H1 (cell line): ENCODE results near the gene UBD. TPM values are rescaled to one million over a fixed set of nuclear protein-coding genes. Genes with fewer than 3 reads are reported as not detected.

Experiments used
- CTCF ChIA-PET: fragments of 300-600 bp; sonication (Branson Sonifier 250); formaldehyde crosslinking; loops from one replicate; lab custom pipeline; 2021; ENCODE audit not compliant: partially characterized antibody; lab: Charles Lee
- POLR2A ChIA-PET: fragments of 300-600 bp; sonication (Branson Sonifier 250); formaldehyde crosslinking; loops from one replicate; lab custom pipeline; 2021; ENCODE audit warnings: inconsistent platforms; ENCODE audit not compliant: partially characterized antibody; lab: Charles Lee
- DNase-seq, 2 experiments: peaks; one replicate each; pipeline versions ENCODE4 v3.0.0 to v3.0.0-alpha.2; 2010 to 2022; ENCODE audit warnings: low spot score in 2 of 2, low read depth in 1 of 2, mixed read lengths in 1 of 2
- FAIRE-seq: peaks from 2 replicates; lab custom pipeline; 2011; peaks lifted over from hg19 to GRCh38; lab: Jason Lieb, UNC
- H2AFZ ChIP-seq: 2 replicates; pipeline ENCODE4 v1.8.1; 2012; ENCODE audit warnings: low read length, inconsistent platforms
- H2AK5ac ChIP-seq: 2 replicates; pipeline ENCODE4 v1.6.1; 2013; ENCODE audit warnings: low read depth, low read length
- H2BK120ac ChIP-seq: replicated peaks from 2 replicates; pipeline ENCODE3; 2013; ENCODE audit warnings: low read depth, low read length, inconsistent platforms
- H2BK12ac ChIP-seq: 2 replicates; pipeline ENCODE4 v1.6.1; 2013; ENCODE audit warnings: low read depth, low read length
- H2BK15ac ChIP-seq: 2 replicates; pipeline ENCODE4 v1.6.1; 2013; ENCODE audit warnings: low read length
- H2BK20ac ChIP-seq: 2 replicates; pipeline ENCODE4 v1.6.1; 2013; ENCODE audit warnings: low read length
- H2BK5ac ChIP-seq: 2 replicates; pipeline ENCODE4 v1.6.1; 2013; ENCODE audit warnings: low read depth, low read length
- H3K14ac ChIP-seq: 2 replicates; pipeline ENCODE4 v1.6.1; 2013; ENCODE audit warnings: inconsistent platforms; ENCODE audit not compliant: insufficient read length
- H3K18ac ChIP-seq: 2 replicates; pipeline ENCODE4 v1.6.1; 2013; ENCODE audit warnings: low read length; ENCODE audit errors: extremely low read depth
- H3K23ac ChIP-seq: 2 replicates; pipeline ENCODE4 v1.6.1; 2013; ENCODE audit warnings: inconsistent platforms; ENCODE audit not compliant: insufficient read length
- H3K23me2 ChIP-seq: 2 replicates; pipeline ENCODE4 v1.6.1; 2013; ENCODE audit warnings: low read depth, low read length
- H3K27ac ChIP-seq: 2 replicates; pipeline ENCODE4 v1.6.1; 2011; ENCODE audit warnings: low read depth, low read length, inconsistent platforms
- H3K27me3 ChIP-seq, 4 experiments: replicated peaks in 1 of 4; 1 replicate in 1 of 4; 2 replicates in 3 of 4; pipeline versions ENCODE4 v1.6.1 to v1.8.1; 2011 to 2013; ENCODE audit warnings: low read length in 3 of 4, mild to moderate bottlenecking in 3 of 4, inconsistent platforms in 2 of 4, mixed read lengths in 2 of 4, moderate library complexity in 1 of 4; ENCODE audit not compliant: control insufficient read depth in 3 of 4, insufficient read depth in 3 of 4; ENCODE audit errors: extremely low read depth in 1 of 4
- H3K36me3 ChIP-seq, 4 experiments: 2 replicates each; pipeline versions ENCODE4 v1.6.1 to v1.8.1; 2011 to 2013; ENCODE audit warnings: mild to moderate bottlenecking in 4 of 4, low read length in 3 of 4, moderate library complexity in 2 of 4, control low read depth in 1 of 4, inconsistent platforms in 1 of 4; ENCODE audit not compliant: insufficient read depth in 4 of 4, control insufficient read depth in 2 of 4
- H3K4ac ChIP-seq: replicated peaks from 2 replicates; pipeline ENCODE3; 2013; ENCODE audit warnings: low read length, low read depth, mixed read lengths, inconsistent platforms; ENCODE audit not compliant: insufficient read length
- H3K4me1 ChIP-seq, 4 experiments: replicated peaks in 1 of 4; 1 replicate in 1 of 4; 2 replicates in 3 of 4; pipeline versions ENCODE4 v1.6.1 to v1.8.1; 2011 to 2013; ENCODE audit warnings: low read length in 3 of 4, inconsistent platforms in 2 of 4, mixed read lengths in 1 of 4; ENCODE audit not compliant: insufficient read depth in 4 of 4, control insufficient read depth in 3 of 4
- H3K4me2 ChIP-seq, 2 experiments: 2 replicates each; pipeline versions ENCODE4 v1.6.1 to v1.8.1; 2011 to 2013; ENCODE audit warnings: low read depth in 2 of 2, low read length in 2 of 2, control low read depth in 1 of 2, inconsistent platforms in 1 of 2, mild to moderate bottlenecking in 1 of 2; ENCODE audit not compliant: insufficient read depth in 1 of 2
- H3K4me3 ChIP-seq, 4 experiments: fragments of 200-600, 300-600 bp in 1 of 4; sonication (generic), shearing (Covaris generic), sonication (Bioruptor Twin) in 1 of 4; 2 replicates each; pipeline versions ENCODE4 v1.5.1 to v1.8.1; 2011 to 2016; ENCODE audit warnings: low read length in 4 of 4, low read depth in 3 of 4, control low read depth in 2 of 4, inconsistent platforms in 2 of 4, mild to moderate bottlenecking in 2 of 4, mixed read lengths in 1 of 4, moderate library complexity in 1 of 4; ENCODE audit not compliant: insufficient read depth in 2 of 4; ENCODE audit errors: extremely low read depth in 1 of 4
- H3K56ac ChIP-seq: replicated peaks from 2 replicates; pipeline ENCODE3; 2013; ENCODE audit warnings: low read depth, mild to moderate bottlenecking, mixed read lengths, low read length, inconsistent platforms; ENCODE audit not compliant: insufficient read length
- H3K79me1 ChIP-seq: 2 replicates; pipeline ENCODE4 v1.6.1; 2013; ENCODE audit warnings: low read depth, low read length, control low read depth
- H3K79me2 ChIP-seq, 2 experiments: 2 replicates each; pipeline versions ENCODE4 v1.6.1 to v1.8.1; 2012 to 2013; ENCODE audit warnings: low read length in 2 of 2, mild to moderate bottlenecking in 2 of 2, inconsistent platforms in 1 of 2; ENCODE audit not compliant: insufficient read depth in 2 of 2, control insufficient read depth in 1 of 2
- H3K9ac ChIP-seq, 4 experiments: replicated peaks in 1 of 4; 1 replicate in 1 of 4; 2 replicates in 3 of 4; pipeline versions ENCODE4 v1.6.1 to v1.8.1; 2011 to 2013; ENCODE audit warnings: low read depth in 3 of 4, low read length in 3 of 4, control low read depth in 2 of 4, mild to moderate bottlenecking in 2 of 4, moderate library complexity in 2 of 4, inconsistent platforms in 1 of 4; ENCODE audit errors: extremely low read depth in 1 of 4
- H3K9me3 ChIP-seq, 2 experiments: 2 replicates each; pipeline versions ENCODE4 v1.6.1 to v1.8.1; 2012 to 2013; ENCODE audit warnings: mild to moderate bottlenecking in 2 of 2, moderate library complexity in 2 of 2, control low read depth in 1 of 2, inconsistent platforms in 1 of 2, low read depth in 1 of 2, low read length in 1 of 2, mixed read lengths in 1 of 2; ENCODE audit not compliant: insufficient read depth in 2 of 2
- H4K20me1 ChIP-seq, 2 experiments: replicated peaks in 1 of 2; 2 replicates each; pipeline versions ENCODE3 to v1.8.1; 2011 to 2013; ENCODE audit warnings: inconsistent platforms in 2 of 2, low read length in 2 of 2, mild to moderate bottlenecking in 1 of 2; ENCODE audit not compliant: insufficient read depth in 2 of 2, control insufficient read depth in 1 of 2
- H4K5ac ChIP-seq: 2 replicates; pipeline ENCODE4 v1.6.1; 2013; ENCODE audit warnings: low read length, low read depth, mixed read lengths, inconsistent platforms; ENCODE audit not compliant: insufficient read length
- H4K8ac ChIP-seq: 2 replicates; pipeline ENCODE4 v1.8.0; 2013; ENCODE audit warnings: mild to moderate bottlenecking, moderate library complexity, low read length, inconsistent platforms; ENCODE audit not compliant: insufficient read depth; ENCODE audit errors: extremely low read depth
- H4K91ac ChIP-seq: replicated peaks from 2 replicates; pipeline ENCODE3; 2013; ENCODE audit warnings: low read length, mixed read lengths, inconsistent platforms; ENCODE audit not compliant: insufficient read length
- CBX8 ChIP-seq: fragments of 300-800, 300-1000 bp; sonication (generic); IDR thresholded peaks from 2 replicates; pipeline ENCODE4 v1.7.1; 2016; ENCODE audit warnings: low read depth, low read length, borderline replicate concordance
- RAD21 ChIP-seq, 2 experiments: IDR thresholded peaks in 1 of 2; conservative IDR thresholded peaks in 1 of 2; 2 replicates each; pipeline ENCODE4 v1.6.1; 2011; ENCODE audit warnings: low read depth in 2 of 2, low read length in 2 of 2, improper control_type of control experiment in 1 of 2, inconsistent platforms in 1 of 2, mild to moderate bottlenecking in 1 of 2, moderate library complexity in 1 of 2
- SIN3A ChIP-seq, 2 experiments: IDR thresholded peaks in 1 of 2; conservative IDR thresholded peaks in 1 of 2; 2 replicates each; pipeline ENCODE4 v1.6.1; 2011 to 2012; ENCODE audit warnings: low read length in 2 of 2, improper control_type of control experiment in 1 of 2, low read depth in 1 of 2, mild to moderate bottlenecking in 1 of 2
- SIX5 ChIP-seq: IDR thresholded peaks from 2 replicates; pipeline ENCODE4 v1.6.1; 2011; ENCODE audit warnings: mild to moderate bottlenecking, low read depth, low read length
- WGBS, 2 experiments: shearing (Covaris generic) in 1 of 2; methylation state at CpG; one replicate each; pipeline versions ENCODE4 v1.1.6 to v1.1.7; 2013 to 2015; ENCODE audit warnings: low lambda C conversion rate in 2 of 2, mixed read lengths in 2 of 2, inconsistent platforms in 1 of 2, low coverage in 1 of 2, missing lambda C conversion rate in 1 of 2; ENCODE audit not compliant: insufficient replicate concordance in 2 of 2, insufficient coverage in 1 of 2, insufficient read length in 1 of 2; ENCODE audit errors: extremely low coverage in 1 of 2, missing lambda C conversion rate in 1 of 2; 5-methylcytosine and 5-hydroxymethylcytosine counted together
- polyA plus RNA-seq, 7 experiments: library from polyadenylated mRNA; depleted of rRNA in 3 of 7; stranded (reverse) in 5 of 7; unstranded in 2 of 7; fragments of >200 nt in 5 of 7; fragments of 200-250 nt in 2 of 7; gene quantifications; 1 replicate in 5 of 7; 2 replicates in 1 of 7; 4 replicates in 1 of 7; pipeline versions ENCODE4 v1.2.1 to v1.2.3, GENCODE V29; 2011 to 2013; ENCODE audit warnings: missing spikeins in 2 of 7, mixed read lengths in 2 of 7
- total RNA-seq: library from RNA; stranded (reverse); fragmentation: NEBNext Ultra II Directional; extraction: Animal tissue kit (Norgen Biotek cat#: 25700); gene quantifications from 2 replicates; pipeline ENCODE4 v1.2.1, GENCODE V29; 2021
- TF ChIP-seq, protein P1 (sequence below): IDR thresholded peaks from 2 replicates; pipeline ENCODE4 v1.6.1; 2012; ENCODE audit warnings: low read length, inconsistent platforms

UBD gene
- total and polyA plus RNA-seq, 2 of the 8 experiments (the other 6 are each of a cell fraction or from before 2014, with no cell fraction given): 0.23 TPM; not detected in 1

DNA sequence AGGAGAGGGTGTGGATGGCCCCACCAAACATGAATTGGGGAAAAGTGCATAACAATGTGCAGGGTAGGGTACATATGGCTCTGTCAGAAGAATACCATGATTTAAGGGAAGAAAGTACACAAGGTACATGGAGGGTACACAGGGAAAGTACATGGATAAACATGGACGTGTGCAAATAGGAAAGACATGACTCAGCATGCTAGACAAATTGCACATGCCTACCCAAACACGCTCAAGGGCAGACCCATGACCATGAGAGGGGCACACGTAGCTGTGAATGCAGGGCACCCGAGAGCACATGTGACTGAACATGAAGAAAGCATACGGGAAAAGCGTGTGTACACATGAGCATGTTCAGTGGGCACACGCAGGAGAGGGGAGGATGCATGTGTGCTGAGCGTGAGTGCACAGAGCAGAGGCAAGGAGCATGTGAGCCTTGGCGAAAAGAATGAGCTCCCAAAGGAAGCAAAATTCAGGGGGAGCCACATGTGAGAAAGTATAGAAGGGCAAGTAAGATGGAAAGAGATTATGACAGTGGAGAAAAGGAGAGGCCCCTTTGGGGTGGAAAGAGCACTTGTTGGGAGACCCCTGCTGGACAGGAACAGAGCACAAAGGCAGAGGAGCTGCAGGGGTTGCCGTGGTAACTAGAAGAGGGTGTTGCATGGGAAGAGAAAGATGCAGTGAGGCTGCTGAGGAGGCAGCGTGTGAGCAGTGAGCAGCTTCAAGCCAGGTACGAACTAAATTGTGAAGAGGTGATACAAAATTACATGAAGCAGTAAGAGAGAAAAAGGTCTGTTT, 43.2 kb upstream of the UBD start:
- 0 out of 2 replicates have a peak, but pooled peaks cover 2% of the 10 kb centered on the region for H3K79me1 ChIP-seq
- 85% methylated on average over 12 of the region's 12 CpGs; no CpG with 5 or more reads in 1 of the 2 experiments for WGBS, 2 experiments
- H2BK15ac ChIP-seq: no peak overlapping the region
- DNase-seq (peak in 1 of 2 experiments; percentile 63), FAIRE-seq (peak; percentile 19)
- H3K9me3 ChIP-seq: no peaks in the 10 kb centered on the region
- H4K8ac ChIP-seq: no peak overlapping the region
- H3K4me3 ChIP-seq: no peak overlapping the region
- no peak overlapping the region for H2BK120ac ChIP-seq
- H4K20me1 ChIP-seq: peaks cover 6 to 18% of the 10 kb centered on the region in 2 experiments
- H3K56ac ChIP-seq: no peak overlapping the region
- H2BK20ac ChIP-seq: 0 out of 2 replicates have a peak overlapping the region, but pooled peaks have one; percentile 19
- ChIA-PET CTCF (interaction anchor here (0.6 to 2.5 kb wide), 19 partner anchors 9 to 605 kb away, joined by 3 to 24 read pairs (median 4); partner anchors contain the start of genes OR10C1 and OR12D3), POLR2A (interaction anchor here (0.6 to 5.4 kb wide), 9 partner anchors 8 to 207 kb away, joined by 3 to 58 read pairs (median 8); no protein-coding TSS in a partner anchor)
- peaks cover 31 to 86% (median 66%) of the 10 kb centered on the region in 4 experiments for H3K36me3 ChIP-seq
- H4K91ac ChIP-seq: no peak overlapping the region
- no peak overlapping the region for H2AFZ ChIP-seq
- peak overlapping the region; percentile 36; the same call in 1 of the 2 replicates for H2BK5ac ChIP-seq
- H3K9ac ChIP-seq: no peak overlapping the region
- H3K14ac ChIP-seq: no peak overlapping the region
- H3K27me3 ChIP-seq: no peaks in the 10 kb centered on the region
- H3K4ac ChIP-seq: no peak overlapping the region
- 0 out of 2 replicates have a peak overlapping the region, but pooled peaks have one; percentile 19 for H3K27ac ChIP-seq
- H3K4me2 ChIP-seq: no peak overlapping the region
- H3K4me1 ChIP-seq: peaks cover 0 to 10% (median 0%) of the 10 kb centered on the region in 4 experiments; a peak in 3 of 7 replicates
- H4K5ac ChIP-seq: no peak overlapping the region
- peak overlapping the region; percentile 30; the same call in 1 of the 2 replicates for H2BK12ac ChIP-seq
- H3K23me2 ChIP-seq: no peaks in the 10 kb centered on the region
- H2AK5ac ChIP-seq: peak overlapping the region; percentile 60; the same call in 1 of the 2 replicates
- H3K79me2 ChIP-seq: no peaks in the 10 kb centered on the region
- H3K18ac ChIP-seq: no peak overlapping the region
- no peak overlapping the region for H3K23ac ChIP-seq
- TF ChIP-seq RAD21 (IDR thresholded peaks at IDR 0.05 in 1 of 2, conservative IDR thresholded peaks at IDR 0.05 in 1 of 2; ENCODE audit: low read depth in 2 of 2, low read length in 2 of 2) (peak; percentile 32 to 48; a peak in 3 of 4 replicates), SIN3A (conservative IDR thresholded peaks at IDR 0.05 in 1 of 2, IDR thresholded peaks at IDR 0.05 in 1 of 2; ENCODE audit: low read depth in 1 of 2, low read length in 2 of 2) (0 out of 4 replicates have a peak, but pooled peaks of 1 of the 2 experiments have one; percentile 61), CBX8 (no peak), SIX5 (no peak)
- TF ChIP-seq, protein P1, sequence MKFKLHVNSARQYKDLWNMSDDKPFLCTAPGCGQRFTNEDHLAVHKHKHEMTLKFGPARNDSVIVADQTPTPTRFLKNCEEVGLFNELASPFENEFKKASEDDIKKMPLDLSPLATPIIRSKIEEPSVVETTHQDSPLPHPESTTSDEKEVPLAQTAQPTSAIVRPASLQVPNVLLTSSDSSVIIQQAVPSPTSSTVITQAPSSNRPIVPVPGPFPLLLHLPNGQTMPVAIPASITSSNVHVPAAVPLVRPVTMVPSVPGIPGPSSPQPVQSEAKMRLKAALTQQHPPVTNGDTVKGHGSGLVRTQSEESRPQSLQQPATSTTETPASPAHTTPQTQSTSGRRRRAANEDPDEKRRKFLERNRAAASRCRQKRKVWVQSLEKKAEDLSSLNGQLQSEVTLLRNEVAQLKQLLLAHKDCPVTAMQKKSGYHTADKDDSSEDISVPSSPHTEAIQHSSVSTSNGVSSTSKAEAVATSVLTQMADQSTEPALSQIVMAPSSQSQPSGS: no peak
